IMR-90 (cell line): Measurements from ENCODE around the gene COL11A2. TPM values are rescaled to one million over a fixed set of nuclear protein-coding genes. Genes with fewer than 3 reads are reported as not detected.

Experiments used
- ATAC-seq: fragments of 200-7000 bp; cut with Tn5 transposase; 2 replicates; pipeline ENCODE4 v1.9.1; 2020; ENCODE audit warnings: low read depth, mild to moderate bottlenecking, moderate library complexity
- BruUV-seq: library from RNA; stranded (reverse); fragments of 400-500 nt; replicated peaks from 2 replicates; lab custom pipeline; 2021; lab: Mats Ljungman, UMichigan
- CTCF ChIA-PET: fragments of 300-600 bp; formaldehyde crosslinking; extraction: SDS; loops from one replicate; lab custom pipeline; 2021; ENCODE audit warnings: antibody characterized with exemption; lab: Yijun Ruan, JAX
- POLR2A ChIA-PET: fragments of 300-600 bp; sonication (Branson Sonifier 250); formaldehyde crosslinking; loops from one replicate; lab custom pipeline; 2022; ENCODE audit warnings: antibody characterized with exemption; ENCODE audit not compliant: unreplicated experiment; lab: Charles Lee
- DNase-seq: peaks from one replicate; pipeline ENCODE4 v3.0.0; 2013
- H2AFZ ChIP-seq: replicated peaks from 2 replicates; pipeline ENCODE3; 2013; ENCODE audit warnings: low read length, mild to moderate bottlenecking; ENCODE audit not compliant: poor library complexity
- H2AK5ac ChIP-seq: 2 replicates; pipeline ENCODE4 v1.6.1; 2013; ENCODE audit warnings: low read depth, low read length, inconsistent platforms
- H2AK9ac ChIP-seq: replicated peaks from 2 replicates; pipeline ENCODE3; 2013; ENCODE audit warnings: mild to moderate bottlenecking, low read depth, low read length, moderate library complexity; ENCODE audit not compliant: poor library complexity
- H2BK120ac ChIP-seq: 2 replicates; pipeline ENCODE4 v1.6.1; 2013; ENCODE audit warnings: low read depth, low read length, inconsistent platforms
- H2BK15ac ChIP-seq: 3 replicates; pipeline ENCODE4 v1.6.1; 2013; ENCODE audit warnings: low read depth, low read length, inconsistent platforms
- H2BK20ac ChIP-seq: 2 replicates; pipeline ENCODE4 v1.6.1; 2013; ENCODE audit warnings: low read depth, mild to moderate bottlenecking, inconsistent platforms, low read length, moderate library complexity
- H2BK5ac ChIP-seq: 2 replicates; pipeline ENCODE4 v1.6.1; 2013; ENCODE audit warnings: mild to moderate bottlenecking, low read depth, low read length, inconsistent platforms; ENCODE audit not compliant: poor library complexity, severe bottlenecking
- H3K14ac ChIP-seq: replicated peaks from 2 replicates; pipeline ENCODE4 v1.6.1; 2013; ENCODE audit warnings: low read depth, low read length, inconsistent platforms
- H3K18ac ChIP-seq: 2 replicates; pipeline ENCODE4 v1.6.1; 2013; ENCODE audit warnings: low read depth, low read length, control low read depth
- H3K23ac ChIP-seq: 2 replicates; pipeline ENCODE4 v1.6.1; 2013; ENCODE audit warnings: low read depth, low read length, inconsistent platforms
- H3K27ac ChIP-seq: 2 replicates; pipeline ENCODE4 v1.5.1; 2013; ENCODE audit warnings: mild to moderate bottlenecking, control low read depth, low read length; ENCODE audit not compliant: insufficient read depth
- H3K27me3 ChIP-seq: 2 replicates; pipeline ENCODE4 v1.6.1; 2013; ENCODE audit warnings: low read length; ENCODE audit not compliant: control insufficient read depth, insufficient read depth
- H3K36me3 ChIP-seq: 2 replicates; pipeline ENCODE4 v1.6.1; 2013; ENCODE audit warnings: low read length, mixed read lengths; ENCODE audit not compliant: control insufficient read depth, insufficient read depth
- H3K4ac ChIP-seq: 2 replicates; pipeline ENCODE4 v1.6.1; 2013; ENCODE audit warnings: low read depth, low read length, inconsistent platforms
- H3K4me1 ChIP-seq: 2 replicates; pipeline ENCODE4 v1.6.1; 2013; ENCODE audit warnings: low read length, mixed read lengths; ENCODE audit not compliant: control insufficient read depth, insufficient read depth
- H3K4me2 ChIP-seq: 2 replicates; pipeline ENCODE4 v1.6.1; 2013; ENCODE audit warnings: low read depth, mild to moderate bottlenecking, control low read depth, low read length, moderate library complexity
- H3K4me3 ChIP-seq: 2 replicates; pipeline ENCODE4 v1.5.1; 2013; ENCODE audit warnings: low read depth, mild to moderate bottlenecking, control low read depth, low read length, moderate library complexity; ENCODE audit not compliant: insufficient read depth
- H3K56ac ChIP-seq: 2 replicates; pipeline ENCODE4 v1.6.1; 2013; ENCODE audit warnings: low read length, inconsistent platforms; ENCODE audit not compliant: insufficient read depth; ENCODE audit errors: extremely low read depth
- H3K79me1 ChIP-seq, 2 experiments: 2 replicates each; pipeline ENCODE4 v1.6.1; 2013; ENCODE audit warnings: low read length in 2 of 2, inconsistent platforms in 1 of 2, low read depth in 1 of 2
- H3K9ac ChIP-seq: 2 replicates; pipeline ENCODE4 v1.6.1; 2013; ENCODE audit warnings: low read depth, low read length, control low read depth
- H3K9me1 ChIP-seq: 2 replicates; pipeline ENCODE4 v1.6.1; 2013; ENCODE audit warnings: low read length, inconsistent platforms; ENCODE audit not compliant: insufficient read depth
- H3K9me3 ChIP-seq: 2 replicates; pipeline ENCODE4 v1.6.1; 2013; ENCODE audit warnings: low read length; ENCODE audit not compliant: control insufficient read depth, insufficient read depth
- H4K20me1 ChIP-seq: 2 replicates; pipeline ENCODE4 v1.6.1; 2013; ENCODE audit warnings: low read length, inconsistent platforms; ENCODE audit not compliant: insufficient read depth
- H4K5ac ChIP-seq: 2 replicates; pipeline ENCODE4 v1.6.1; 2013; ENCODE audit warnings: mild to moderate bottlenecking, low read depth, low read length, control low read depth
- H4K8ac ChIP-seq, 2 experiments: 2 replicates each; pipeline ENCODE4 v1.6.1; 2013; ENCODE audit warnings: low read depth in 2 of 2, low read length in 2 of 2, control low read depth in 1 of 2, inconsistent platforms in 1 of 2
- H4K91ac ChIP-seq: 2 replicates; pipeline ENCODE4 v1.6.1; 2013; ENCODE audit warnings: low read depth, low read length, inconsistent platforms; ENCODE audit not compliant: insufficient read depth
- BHLHE40 ChIP-seq: fragments of 150-350 bp; IDR thresholded peaks from 2 replicates; pipeline ENCODE4 v1.6.1; 2016; ENCODE audit warnings: mild to moderate bottlenecking, low read depth, low read length
- CEBPB ChIP-seq: IDR thresholded peaks from 2 replicates; pipeline ENCODE4 v1.6.1; 2012; ENCODE audit warnings: low read depth, low read length, improper control_type of control experiment
- CHD1 ChIP-seq: IDR thresholded peaks from 2 replicates; pipeline ENCODE4 v1.6.1; 2012; ENCODE audit warnings: low read depth, low read length, improper control_type of control experiment
- CTCF ChIP-seq: conservative IDR thresholded peaks from 2 replicates; pipeline ENCODE4 v1.5.1; 2012; ENCODE audit warnings: mild to moderate bottlenecking, low read depth, low read length, improper control_type of control experiment
- ELK1 ChIP-seq: fragments of 150-350 bp; IDR thresholded peaks from 2 replicates; pipeline ENCODE4 v1.6.1; 2016; ENCODE audit warnings: low read depth, mild to moderate bottlenecking, low read length, moderate library complexity, borderline replicate concordance
- FOS ChIP-seq: fragments of 150-350 bp; IDR thresholded peaks from 2 replicates; pipeline ENCODE4 v1.6.1; 2016; ENCODE audit warnings: low read depth, low read length
- MAFK ChIP-seq: IDR thresholded peaks from 2 replicates; pipeline ENCODE4 v1.6.1; 2012; ENCODE audit warnings: low read depth, low read length, improper control_type of control experiment
- MAZ ChIP-seq: IDR thresholded peaks from 2 replicates; pipeline ENCODE4 v1.6.1; 2012; ENCODE audit warnings: low read depth, mild to moderate bottlenecking, low read length, improper control_type of control experiment, moderate library complexity, borderline replicate concordance
- MXI1 ChIP-seq: IDR thresholded peaks from 2 replicates; pipeline ENCODE4 v1.6.1; 2012; ENCODE audit warnings: low read depth, mild to moderate bottlenecking, low read length, moderate library complexity, borderline replicate concordance
- NFE2L2 ChIP-seq: fragments of 150-350 bp; IDR thresholded peaks from 2 replicates; pipeline ENCODE4 v1.6.1; 2016; ENCODE audit warnings: low read depth, mild to moderate bottlenecking, low read length
- POLR2A ChIP-seq: IDR thresholded peaks from 2 replicates; pipeline ENCODE4 v1.6.1; 2012; ENCODE audit warnings: mild to moderate bottlenecking, low read depth, low read length
- RAD21 ChIP-seq: IDR thresholded peaks from 2 replicates; pipeline ENCODE4 v1.6.1; 2012; ENCODE audit warnings: low read length, improper control_type of control experiment
- RCOR1 ChIP-seq: IDR thresholded peaks from 2 replicates; pipeline ENCODE4 v1.6.1; 2012; ENCODE audit warnings: mild to moderate bottlenecking, low read length, improper control_type of control experiment; ENCODE audit not compliant: insufficient replicate concordance
- RFX5 ChIP-seq: IDR thresholded peaks from 2 replicates; pipeline ENCODE4 v1.8.0; 2012; ENCODE audit warnings: low read depth, mild to moderate bottlenecking, low read length, moderate library complexity
- SMC3 ChIP-seq: fragments of 150-350 bp; IDR thresholded peaks from 2 replicates; pipeline ENCODE4 v1.6.1; 2016; ENCODE audit warnings: low read depth, mild to moderate bottlenecking, antibody characterized with exemption, low read length, moderate library complexity
- USF2 ChIP-seq: fragments of 150-350 bp; IDR thresholded peaks from 2 replicates; pipeline ENCODE4 v1.6.1; 2017; ENCODE audit warnings: mild to moderate bottlenecking, antibody characterized with exemption, low read length, low read depth
- WGBS, 2 experiments: methylation state at CpG; one replicate each; pipeline versions ENCODE4 v1.1.5 to v1.1.7; 2013; ENCODE audit warnings: missing lambda C conversion rate in 2 of 2; ENCODE audit not compliant: insufficient read length in 1 of 2; ENCODE audit errors: extremely low coverage in 2 of 2; 5-methylcytosine and 5-hydroxymethylcytosine counted together
- dilution Hi-C: fragments of 300-500 bp; cut with HindIII; formaldehyde crosslinking; loops from one replicate; pipeline ENCODE4 v1.14.3; 2018; ENCODE audit warnings: low sequenced_read_pairs; ENCODE audit not compliant: unreplicated experiment
- in situ Hi-C: fragments of 300-500 bp; cut with MboI; formaldehyde crosslinking; loops from 3 replicates; pipeline ENCODE4 v1.14.3; 2019; ENCODE audit warnings: low sequenced_read_pairs, inconsistent platforms, mixed read lengths
- intact Hi-C: fragments of 100-400 bp; cut with micrococcal nuclease; formaldehyde crosslinking; loops from 2 replicates; pipeline ENCODE4 v1.10.0; 2022
- polyA plus RNA-seq, 3 experiments: library from polyadenylated mRNA; depleted of rRNA; stranded (reverse); fragments of >200 nt; gene quantifications; 2 replicates each; pipeline ENCODE4 v1.2.3, GENCODE V29; 2012; ENCODE audit warnings: low replicate concordance in 1 of 3
- total RNA-seq: library from RNA; depleted of rRNA; stranded (reverse); fragments of >200 nt; gene quantifications from 2 replicates; pipeline ENCODE4 v1.2.3, GENCODE V29; 2012

Gene COL11A2
- total and polyA plus RNA-seq, 2 of the 4 experiments (the other 2 are of a cell fraction) = under 0.01 to 0.38 TPM

DNA sequence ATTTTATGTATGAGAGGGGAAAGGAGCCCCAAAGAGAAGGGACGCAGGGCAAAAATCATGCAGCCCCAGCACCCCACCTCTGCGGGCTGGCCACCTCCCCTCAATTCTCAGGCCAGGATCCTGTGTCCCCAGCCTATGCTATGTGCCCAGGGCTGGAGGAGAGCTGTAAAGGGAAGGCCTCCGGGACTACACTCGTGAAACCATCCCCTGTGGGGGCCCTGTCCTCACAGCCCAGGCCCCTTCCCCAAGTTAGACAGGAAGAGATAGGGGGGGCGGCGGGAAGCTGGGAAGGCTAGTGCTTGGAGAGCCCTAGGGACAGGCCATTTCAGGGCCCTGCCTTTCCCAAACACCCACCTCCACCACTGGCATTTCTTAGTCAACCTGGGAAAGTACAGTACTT, 1.4 kb upstream of the COL11A2 start:
- Histone ChIP-seq H3K4me2 (no peak overlapping the region), H3K14ac (no peak overlapping the region), H3K79me1 (peaks cover 8 to 35% of the 10 kb centered on the region in 2 experiments; a peak in 3 of 4 replicates), H3K18ac (no peak overlapping the region), H3K27ac (no peak overlapping the region), H2BK15ac (no peak overlapping the region), H2BK5ac (no peak overlapping the region), H3K36me3 (peaks cover 30% of the 10 kb centered on the region), H3K23ac (no peak overlapping the region), H4K5ac (no peak overlapping the region), H4K20me1 (peaks cover 23% of the 10 kb centered on the region; the same call in 1 of the 2 replicates), H2BK20ac (no peak overlapping the region), H3K4me1 (peaks cover 4% of the 10 kb centered on the region; the same call in 1 of the 2 replicates), H4K91ac (no peak overlapping the region), H2AFZ (no peak overlapping the region), H3K9me1 (peaks cover 4% of the 10 kb centered on the region), H3K4me3 (no peak overlapping the region), H3K27me3 (peaks cover 37% of the 10 kb centered on the region), H2AK5ac (no peak overlapping the region), H2AK9ac (no peak overlapping the region), H4K8ac (no peak overlapping the region), H2BK120ac (no peak overlapping the region), H3K4ac (no peak overlapping the region), H3K56ac (no peak overlapping the region), H3K9ac (no peak overlapping the region), H3K9me3 (no peaks in the 10 kb centered on the region)
- intact Hi-C loops (no loop called here), dilution Hi-C loops (no loop called here), in situ Hi-C loops (no loop called here)
- BruUV-seq = no TSS peak
- ChIA-PET POLR2A (no interaction called here), CTCF (no interaction called here)
- TF ChIP-seq RAD21 (no peak), MXI1 (no peak), USF2 (no peak), CHD1 (no peak), CTCF (no peak), RFX5 (no peak), BHLHE40 (no peak), MAFK (no peak), ELK1 (no peak), SMC3 (no peak), FOS (no peak), RCOR1 (no peak), MAZ (no peak), NFE2L2 (no peak), CEBPB (no peak), POLR2A (no peak)
- DNase-seq (no peak), ATAC-seq (no peak)
- WGBS, 2 experiments = no CpG with 5 or more reads among the region's 6 CpGs
